Cardiac fibroblast (primary cell): Measurements from ENCODE around the gene GADD45A.

Experiments
- DNase-seq, 2 donors: peaks; one replicate each; pipeline versions ENCODE4 v3.0.0 to v3.0.0-alpha.2; 2010; ENCODE audit warnings: low read depth in 2 of 2
- H3K4me3 ChIP-seq, 2 donors: replicated peaks in 1 of 2; 1 replicate in 1 of 2; 2 replicates in 1 of 2; pipeline ENCODE4 v1.5.1; 2011; ENCODE audit warnings: low read depth in 2 of 2, low read length in 2 of 2, mild to moderate bottlenecking in 2 of 2, moderate library complexity in 1 of 2
- CTCF ChIP-seq: IDR thresholded peaks from one replicate; pipeline ENCODE4 v1.5.1; 2011; ENCODE audit warnings: low read depth, mild to moderate bottlenecking, low read length, inconsistent platforms

The GADD45A gene

DNA sequence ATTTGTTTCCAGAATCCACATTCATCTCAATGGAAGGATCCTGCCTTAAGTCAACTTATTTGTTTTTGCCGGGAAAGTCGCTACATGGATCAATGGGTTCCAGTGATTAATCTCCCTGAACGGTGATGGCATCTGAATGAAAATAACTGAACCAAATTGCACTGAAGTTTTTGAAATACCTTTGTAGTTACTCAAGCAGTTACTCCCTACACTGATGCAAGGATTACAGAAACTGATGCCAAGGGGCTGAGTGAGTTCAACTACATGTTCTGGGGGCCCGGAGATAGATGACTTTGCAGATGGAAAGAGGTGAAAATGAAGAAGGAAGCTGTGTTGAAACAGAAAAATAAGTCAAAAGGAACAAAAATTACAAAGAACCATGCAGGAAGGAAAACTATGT lies 2.6 kb downstream of the GADD45A start:
- no peak for TF ChIP-seq CTCF
- peak; percentile 82 to 90 for DNase-seq
- H3K4me3 ChIP-seq, result peak overlapping the region; percentile 4 to 93

- no peak for DNase-seq
- no peak overlapping the region for H3K4me3 ChIP-seq
- no peak for TF ChIP-seq CTCF
Observed at GRCh38 chr1:67688526-67689219, 3.7 kb downstream of the GADD45A start.

GRCh38 chr1:67689267-67690017 lies 4.4 kb downstream of the GADD45A start:
- DNase-seq, result peak in 1 of 2 donors; percentile 46
- no peak for TF ChIP-seq CTCF
- no peak overlapping the region for H3K4me3 ChIP-seq

DNA sequence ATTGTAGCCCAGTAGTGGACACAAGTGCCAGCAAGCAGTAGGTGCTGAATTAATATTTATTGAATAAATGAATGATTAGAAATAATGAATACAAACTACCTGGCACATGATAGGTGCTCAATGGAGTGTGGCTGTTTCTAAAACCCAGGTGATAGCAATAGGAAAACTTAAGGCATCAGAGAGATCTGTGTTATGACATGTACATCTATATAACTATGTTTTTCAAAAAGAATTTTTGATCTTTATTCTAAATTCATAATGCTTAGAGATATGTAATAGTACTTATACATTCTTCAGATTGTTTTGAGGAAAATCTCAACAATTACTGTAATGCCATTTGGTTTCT lies 5.0 kb downstream of the GADD45A start:
- no peak for TF ChIP-seq CTCF
- DNase-seq, result no peak
- no peak overlapping the region for H3K4me3 ChIP-seq

DNA sequence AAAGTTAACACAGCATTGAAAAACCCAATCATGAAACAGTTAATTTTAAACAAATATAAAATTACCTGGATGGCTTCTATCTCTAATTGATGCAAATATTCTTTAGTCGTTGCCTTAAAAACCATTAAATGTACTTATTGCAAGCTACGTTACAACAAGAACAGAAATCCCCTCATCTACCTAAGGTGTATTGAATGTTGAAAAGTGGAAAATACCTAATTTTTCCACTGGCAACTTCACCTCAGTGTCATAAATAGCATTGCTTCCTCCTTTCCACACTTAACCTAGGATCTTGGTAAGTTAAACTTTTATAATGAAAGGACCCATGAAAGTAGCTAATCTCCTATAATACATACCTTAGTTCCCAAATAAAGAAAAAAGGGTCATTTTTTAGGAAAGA lies 5.4 kb downstream of the GADD45A start:
- no peak for DNase-seq
- no peak for TF ChIP-seq CTCF

DNA sequence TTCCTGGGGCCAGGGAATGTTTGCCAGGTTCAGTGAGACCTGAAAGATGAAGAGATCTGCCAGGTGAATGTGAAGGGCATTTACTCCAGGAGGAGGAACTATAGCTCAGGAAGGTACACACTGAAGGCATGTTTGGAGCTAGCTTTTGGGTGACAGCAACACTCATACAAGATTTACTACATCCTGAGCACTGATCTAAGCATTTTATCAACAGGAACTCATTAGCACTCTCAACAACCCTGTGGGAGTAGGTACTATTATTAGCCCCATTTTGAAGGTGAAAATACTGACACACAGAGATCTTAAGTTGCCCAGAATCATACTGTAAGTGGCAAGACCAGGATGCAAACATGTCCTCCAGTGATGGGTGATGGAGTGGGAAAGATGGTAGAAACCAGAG lies 6.7 kb downstream of the GADD45A start:
- H3K4me3 ChIP-seq, result no peak overlapping the region
- TF ChIP-seq CTCF, result no peak
- DNase-seq, result no peak

More for the DNA sequence above, 5.4 kb downstream of the GADD45A start:
- H3K4me3 ChIP-seq, result no peak overlapping the region
